Neural crest cell (in vitro differentiated cells): ENCODE data around the gene VPS39. TPM values are rescaled to one million over a fixed set of nuclear protein-coding genes. Genes with fewer than 3 reads are reported as not detected.

Experiments
- DNase-seq: peaks from one replicate; pipeline ENCODE4 v3.0.0; 2021; ENCODE audit warnings: low read depth, mixed read lengths, low spot score
- H3K27ac Mint-ChIP-seq: one replicate; pipeline ENCODE4 v1.8.0; 2021; ENCODE audit warnings: mild to moderate bottlenecking, mixed read lengths; ENCODE audit not compliant: unreplicated experiment
- H3K27me3 Mint-ChIP-seq: 2 replicates; pipeline ENCODE4 v1.8.0; 2021; ENCODE audit warnings: low read depth, mild to moderate bottlenecking, mixed read lengths
- H3K36me3 Mint-ChIP-seq: 2 replicates; pipeline ENCODE4 v1.8.0; 2021; ENCODE audit warnings: low read depth, mild to moderate bottlenecking, mixed read lengths
- H3K4me1 Mint-ChIP-seq: 2 replicates; pipeline ENCODE4 v1.8.0; 2021; ENCODE audit warnings: mixed read lengths
- H3K4me3 Mint-ChIP-seq: one replicate; pipeline ENCODE4 v1.8.0; 2021; ENCODE audit warnings: mild to moderate bottlenecking, mixed read lengths
- H3K9me3 Mint-ChIP-seq: 2 replicates; pipeline ENCODE4 v1.8.0; 2021; ENCODE audit warnings: mixed read lengths
- long read RNA-seq: library from polyadenylated mRNA; unstranded; transcript quantifications from one replicate; pipeline ENCODE4 v2.0.0, GENCODE V29; 2020
- total RNA-seq: library from RNA; stranded (reverse); gene quantifications from 2 replicates; pipeline ENCODE4 v1.2.1, GENCODE V29; 2021
- TF ChIP-seq, protein P1 (sequence below): fragments of 200-600 bp; sonication (generic); conservative IDR thresholded peaks from 2 replicates; pipeline ENCODE4 v1.5.0; 2021; ENCODE audit warnings: antibody characterized with exemption, mild to moderate bottlenecking

The VPS39 gene, protein sequence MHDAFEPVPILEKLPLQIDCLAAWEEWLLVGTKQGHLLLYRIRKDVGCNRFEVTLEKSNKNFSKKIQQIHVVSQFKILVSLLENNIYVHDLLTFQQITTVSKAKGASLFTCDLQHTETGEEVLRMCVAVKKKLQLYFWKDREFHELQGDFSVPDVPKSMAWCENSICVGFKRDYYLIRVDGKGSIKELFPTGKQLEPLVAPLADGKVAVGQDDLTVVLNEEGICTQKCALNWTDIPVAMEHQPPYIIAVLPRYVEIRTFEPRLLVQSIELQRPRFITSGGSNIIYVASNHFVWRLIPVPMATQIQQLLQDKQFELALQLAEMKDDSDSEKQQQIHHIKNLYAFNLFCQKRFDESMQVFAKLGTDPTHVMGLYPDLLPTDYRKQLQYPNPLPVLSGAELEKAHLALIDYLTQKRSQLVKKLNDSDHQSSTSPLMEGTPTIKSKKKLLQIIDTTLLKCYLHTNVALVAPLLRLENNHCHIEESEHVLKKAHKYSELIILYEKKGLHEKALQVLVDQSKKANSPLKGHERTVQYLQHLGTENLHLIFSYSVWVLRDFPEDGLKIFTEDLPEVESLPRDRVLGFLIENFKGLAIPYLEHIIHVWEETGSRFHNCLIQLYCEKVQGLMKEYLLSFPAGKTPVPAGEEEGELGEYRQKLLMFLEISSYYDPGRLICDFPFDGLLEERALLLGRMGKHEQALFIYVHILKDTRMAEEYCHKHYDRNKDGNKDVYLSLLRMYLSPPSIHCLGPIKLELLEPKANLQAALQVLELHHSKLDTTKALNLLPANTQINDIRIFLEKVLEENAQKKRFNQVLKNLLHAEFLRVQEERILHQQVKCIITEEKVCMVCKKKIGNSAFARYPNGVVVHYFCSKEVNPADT
- total RNA-seq, result 56.9 and 58.4 TPM in 2 replicates
- long read RNA-seq, full-length matches to known transcripts, result 20 of 44 reads
- long read RNA-seq, partial matches to known transcripts, result 18 of 44 reads
- long read RNA-seq, other reads (novel, unspliced or antisense), result 6 of 44 reads

DNA sequence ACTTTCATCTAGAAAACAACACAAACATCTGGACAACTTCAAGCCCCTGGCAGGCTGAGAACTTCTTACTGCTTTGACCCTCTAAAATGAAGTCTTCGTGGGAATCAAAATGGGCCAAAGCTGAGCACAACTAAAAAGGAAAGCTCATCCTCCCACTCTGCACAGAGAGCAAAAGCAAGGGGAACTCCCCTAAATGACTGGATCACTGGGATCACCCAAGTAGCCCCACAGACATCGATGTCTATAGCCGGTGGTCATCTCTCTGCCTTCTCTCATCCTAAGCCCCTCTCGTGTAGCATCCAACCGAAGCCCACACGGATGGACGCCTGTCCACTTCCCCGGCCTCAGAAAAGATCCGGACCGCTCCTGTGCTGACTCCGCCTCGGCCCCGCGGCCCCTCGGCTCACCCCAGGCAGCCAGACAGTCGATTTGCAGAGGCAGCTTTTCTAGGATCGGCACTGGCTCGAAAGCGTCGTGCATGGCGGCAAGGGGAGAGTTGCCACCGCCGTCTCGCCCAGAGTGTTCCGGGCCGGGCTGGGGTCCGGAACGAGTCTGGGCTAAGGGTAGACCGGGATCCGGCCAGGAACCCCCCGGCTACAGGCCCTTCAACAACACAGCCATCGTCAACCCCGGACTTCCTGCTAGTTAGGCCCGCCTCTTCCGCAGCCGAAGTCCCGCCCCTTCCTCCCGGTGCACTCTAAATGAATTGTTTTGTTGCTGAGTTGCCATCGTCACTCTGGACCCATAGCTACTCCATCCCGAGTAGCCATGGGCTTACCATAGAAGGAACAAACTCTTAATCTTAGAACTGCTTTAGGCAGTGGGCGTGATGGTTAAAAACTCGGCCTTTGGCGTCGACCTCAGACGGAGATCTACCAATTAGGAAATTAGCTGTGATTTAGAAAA lies at the start of gene VPS39:
Gene VPS39 (minus strand): TSS at position 631 of the 906 bp plus-strand sequence. CDS start 151 bp downstream, at position 480.
- H3K4me1 Mint-ChIP-seq, result peaks cover 24% of the 10 kb centered on the region
- no peaks in the 10 kb centered on the region for H3K27me3 Mint-ChIP-seq
- peak within 1 kb of the TSS; percentile 94 for H3K4me3 Mint-ChIP-seq
- H3K36me3 Mint-ChIP-seq, result peaks cover 7% of the 10 kb centered on the region
- H3K27ac Mint-ChIP-seq, result peak within 1 kb of the TSS; percentile 91
- TF ChIP-seq, protein P1, sequence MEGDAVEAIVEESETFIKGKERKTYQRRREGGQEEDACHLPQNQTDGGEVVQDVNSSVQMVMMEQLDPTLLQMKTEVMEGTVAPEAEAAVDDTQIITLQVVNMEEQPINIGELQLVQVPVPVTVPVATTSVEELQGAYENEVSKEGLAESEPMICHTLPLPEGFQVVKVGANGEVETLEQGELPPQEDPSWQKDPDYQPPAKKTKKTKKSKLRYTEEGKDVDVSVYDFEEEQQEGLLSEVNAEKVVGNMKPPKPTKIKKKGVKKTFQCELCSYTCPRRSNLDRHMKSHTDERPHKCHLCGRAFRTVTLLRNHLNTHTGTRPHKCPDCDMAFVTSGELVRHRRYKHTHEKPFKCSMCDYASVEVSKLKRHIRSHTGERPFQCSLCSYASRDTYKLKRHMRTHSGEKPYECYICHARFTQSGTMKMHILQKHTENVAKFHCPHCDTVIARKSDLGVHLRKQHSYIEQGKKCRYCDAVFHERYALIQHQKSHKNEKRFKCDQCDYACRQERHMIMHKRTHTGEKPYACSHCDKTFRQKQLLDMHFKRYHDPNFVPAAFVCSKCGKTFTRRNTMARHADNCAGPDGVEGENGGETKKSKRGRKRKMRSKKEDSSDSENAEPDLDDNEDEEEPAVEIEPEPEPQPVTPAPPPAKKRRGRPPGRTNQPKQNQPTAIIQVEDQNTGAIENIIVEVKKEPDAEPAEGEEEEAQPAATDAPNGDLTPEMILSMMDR, result no peak
- no peaks in the 10 kb centered on the region for H3K9me3 Mint-ChIP-seq
- peak; percentile 72 for DNase-seq

DNA sequence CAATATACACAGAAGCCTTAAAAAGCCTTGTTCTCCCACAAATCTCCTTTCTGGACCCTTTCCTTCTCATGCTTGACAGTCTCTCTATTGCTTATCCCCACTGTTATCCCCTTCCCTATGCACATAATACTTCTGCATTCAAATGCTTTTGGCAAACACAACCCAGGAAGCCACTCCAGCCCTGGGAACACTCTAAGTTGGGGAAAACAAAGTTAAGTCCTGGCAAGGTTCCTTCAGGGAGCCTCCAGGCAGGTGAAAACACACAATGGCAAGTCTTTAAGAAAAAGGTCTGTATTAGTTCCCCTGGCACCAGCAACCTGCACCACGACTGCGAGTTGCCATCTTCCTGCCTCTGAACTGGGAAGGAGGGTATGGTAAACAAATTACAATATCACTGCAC lies 45.2 kb upstream of the VPS39 start:
- H3K4me3 Mint-ChIP-seq, result no peak overlapping the region
- no peaks in the 10 kb centered on the region for H3K27me3 Mint-ChIP-seq
- peaks cover 65% of the 10 kb centered on the region for H3K36me3 Mint-ChIP-seq
- no peak for DNase-seq
- H3K9me3 Mint-ChIP-seq, result peaks cover 30% of the 10 kb centered on the region
- no peaks in the 10 kb centered on the region for H3K4me1 Mint-ChIP-seq
- TF ChIP-seq, protein P1, result no peak
- no peak overlapping the region for H3K27ac Mint-ChIP-seq

DNA sequence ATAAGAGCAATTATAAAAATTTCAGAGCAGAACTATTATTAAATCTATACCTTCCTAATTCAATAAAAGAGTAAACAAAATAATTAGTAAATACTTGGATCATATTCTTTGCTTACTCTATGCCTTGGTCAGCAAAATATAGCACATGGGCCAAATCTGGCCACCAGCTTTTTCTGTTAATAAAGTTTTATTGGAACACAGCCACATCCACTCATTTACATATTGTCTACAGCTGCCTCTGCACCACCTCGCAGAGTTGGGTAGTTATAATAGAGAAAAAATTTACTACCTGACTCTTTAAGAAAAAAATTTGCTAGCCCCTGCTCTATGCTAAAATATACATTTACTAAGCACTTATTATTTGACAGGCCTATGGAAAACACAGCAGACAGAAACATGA lies 32.7 kb upstream of the VPS39 start:
- Mint-ChIP-seq H3K4me3 (no peak overlapping the region), H3K36me3 (peaks cover 27% of the 10 kb centered on the region), H3K27ac (no peak overlapping the region), H3K9me3 (no peaks in the 10 kb centered on the region), H3K4me1 (no peaks in the 10 kb centered on the region), H3K27me3 (no peaks in the 10 kb centered on the region)
- DNase-seq, result no peak
- TF ChIP-seq, protein P1, result no peak

DNA sequence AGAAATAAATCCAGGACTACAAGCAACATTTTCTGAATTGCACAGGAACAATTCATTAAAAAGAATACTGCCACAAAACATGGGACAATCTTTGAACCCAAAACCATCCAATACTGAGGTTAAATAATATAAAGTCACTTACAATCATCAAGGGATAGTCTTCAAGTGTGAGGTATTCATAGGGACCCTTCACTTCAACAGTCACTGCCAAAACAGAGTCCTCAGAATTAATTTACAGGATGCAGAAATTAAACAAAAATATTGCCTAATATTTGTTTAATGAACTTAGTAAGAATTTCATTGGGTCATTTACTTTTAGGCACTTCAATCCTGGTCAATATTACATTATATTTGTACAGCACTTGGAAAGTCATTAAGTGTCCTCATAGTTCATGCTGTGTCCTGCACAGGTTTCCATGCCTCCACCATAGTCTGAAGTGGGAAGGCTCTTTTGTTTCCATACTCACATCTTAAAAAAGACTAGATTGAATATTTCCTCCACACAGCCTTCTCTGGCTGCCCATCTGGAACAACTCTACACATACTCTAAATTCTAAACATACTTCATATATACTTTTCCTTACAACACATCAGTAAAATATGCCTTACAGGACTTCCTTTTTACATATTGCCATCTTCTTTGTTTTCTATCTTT lies 31.6 kb upstream of the VPS39 start:
- no peaks in the 10 kb centered on the region for H3K27me3 Mint-ChIP-seq
- H3K9me3 Mint-ChIP-seq, result no peaks in the 10 kb centered on the region
- TF ChIP-seq, protein P1, result no peak
- H3K36me3 Mint-ChIP-seq, result peaks cover 27% of the 10 kb centered on the region
- H3K4me1 Mint-ChIP-seq, result no peaks in the 10 kb centered on the region
- no peak overlapping the region for H3K27ac Mint-ChIP-seq
- DNase-seq, result no peak
- H3K4me3 Mint-ChIP-seq, result no peak overlapping the region
